Naive thymus-derived CD4-positive, alpha-beta T cell (primary cell): ENCODE data around the gene PSMA7. TPM values are rescaled to one million over a fixed set of nuclear protein-coding genes. Genes with fewer than 3 reads are reported as not detected.

Experiments
- ATAC-seq: fragments of 150-1000 bp; cut with Tn5 transposase; 2 replicates; pipeline ENCODE4 v1.10.0; 2021; ENCODE audit warnings: mild to moderate bottlenecking, moderate library complexity
- CTCF ChIA-PET: fragments of 350-600 bp; sonication (Branson Sonifier 250); formaldehyde crosslinking; loops from one replicate; lab custom pipeline; 2021; ENCODE audit warnings: antibody characterized with exemption; lab: Charles Lee
- POLR2A ChIA-PET: fragments of 350-600 bp; sonication (Branson Sonifier 250); formaldehyde crosslinking; loops from one replicate; lab custom pipeline; 2021; ENCODE audit warnings: antibody characterized with exemption, inconsistent platforms; lab: Charles Lee
- DNase-seq, 9 donors: peaks; one replicate each; pipeline versions ENCODE4 v3.0.0 to v3.0.0-alpha.2; 2020 to 2022; ENCODE audit warnings: mixed read lengths in 1 of 9
- H3K27ac ChIP-seq: one replicate; pipeline ENCODE4 v1.7.0; 2013; ENCODE audit warnings: mild to moderate bottlenecking, low read depth, low read length, moderate library complexity
- H3K27me3 ChIP-seq, 2 donors: one replicate each; pipeline ENCODE4 v1.7.0; 2013; ENCODE audit warnings: low read length in 2 of 2, mild to moderate bottlenecking in 2 of 2, moderate library complexity in 2 of 2; ENCODE audit not compliant: control insufficient read depth in 2 of 2, insufficient read depth in 2 of 2
- H3K36me3 ChIP-seq, 3 experiments: 1 replicate in 2 of 3; 2 replicates in 1 of 3; pipeline ENCODE4 v1.7.0; 2013; ENCODE audit warnings: low read length in 3 of 3, mild to moderate bottlenecking in 3 of 3, moderate library complexity in 1 of 3; ENCODE audit not compliant: insufficient read depth in 3 of 3, control insufficient read depth in 2 of 3
- H3K4me1 ChIP-seq, 2 donors: one replicate each; pipeline ENCODE4 v1.7.0; 2013; ENCODE audit warnings: low read length in 2 of 2, mild to moderate bottlenecking in 2 of 2, moderate library complexity in 1 of 2; ENCODE audit not compliant: control insufficient read depth in 2 of 2, insufficient read depth in 2 of 2
- H3K4me3 ChIP-seq: 2 replicates; pipeline ENCODE4 v1.7.0; 2013; ENCODE audit warnings: mild to moderate bottlenecking, low read length
- H3K9me3 ChIP-seq, 3 experiments: 1 replicate in 2 of 3; 2 replicates in 1 of 3; pipeline ENCODE4 v1.7.0; 2013; ENCODE audit warnings: low read length in 3 of 3; ENCODE audit not compliant: control insufficient read depth in 2 of 3
- H3K27ac Mint-ChIP-seq, 9 donors: one replicate each; pipeline ENCODE4 v1.8.0; 2020 to 2022; ENCODE audit warnings: mixed read lengths in 9 of 9, mild to moderate bottlenecking in 8 of 9, moderate library complexity in 5 of 9, inconsistent platforms in 2 of 9
- H3K27me3 Mint-ChIP-seq, 5 donors: one replicate each; pipeline ENCODE4 v1.8.0; 2021 to 2022; ENCODE audit warnings: mixed read lengths in 5 of 5, mild to moderate bottlenecking in 1 of 5
- H3K36me3 Mint-ChIP-seq, 5 donors: one replicate each; pipeline ENCODE4 v1.8.0; 2020 to 2022; ENCODE audit warnings: mixed read lengths in 5 of 5, mild to moderate bottlenecking in 3 of 5, inconsistent platforms in 1 of 5
- H3K4me1 Mint-ChIP-seq, 7 donors: one replicate each; pipeline ENCODE4 v1.8.0; 2020 to 2022; ENCODE audit warnings: mixed read lengths in 7 of 7, mild to moderate bottlenecking in 3 of 7, inconsistent platforms in 1 of 7
- H3K4me3 Mint-ChIP-seq, 10 donors: one replicate each; pipeline ENCODE4 v1.8.0; 2020 to 2022; ENCODE audit warnings: mild to moderate bottlenecking in 10 of 10, mixed read lengths in 10 of 10, moderate library complexity in 6 of 10, inconsistent platforms in 2 of 10
- H3K9me3 Mint-ChIP-seq, 11 donors: one replicate each; pipeline ENCODE4 v1.8.0; 2020 to 2022; ENCODE audit warnings: mixed read lengths in 11 of 11, mild to moderate bottlenecking in 4 of 11, inconsistent platforms in 1 of 11, moderate library complexity in 1 of 11
- intact Hi-C, 2 donors: fragments of 100-400 bp; cut with micrococcal nuclease; formaldehyde crosslinking; loops; one replicate each; pipeline ENCODE4 v1.15.1; 2023
- polyA plus RNA-seq, 2 donors: library from polyadenylated mRNA; unstranded; fragments of 300-500 nt; fragmentation: Illumina TruSeq; gene quantifications; one replicate each; pipeline ENCODE4 v1.2.3, GENCODE V29; 2021
- total RNA-seq, 6 experiments: library from RNA in 5 of 6; stranded (reverse) in 5 of 6; gene quantifications; 1 replicate in 5 of 6; 2 replicates in 1 of 6; pipeline ENCODE4 v1.2.3 and lab custom pipeline; 2021 to 2026

The PSMA7 gene
- total RNA-seq: 100 to 1,000 TPM; 125 to 301 (median 165) TPM
- 100 to 1,000 TPM; 377 to 406 TPM for polyA plus RNA-seq
- total RNA-seq (lab: John Stamatoyannopoulos, UW): 92.9 reads per million, percentile 83 among the genes with 10 or more reads in this experiment

DNA sequence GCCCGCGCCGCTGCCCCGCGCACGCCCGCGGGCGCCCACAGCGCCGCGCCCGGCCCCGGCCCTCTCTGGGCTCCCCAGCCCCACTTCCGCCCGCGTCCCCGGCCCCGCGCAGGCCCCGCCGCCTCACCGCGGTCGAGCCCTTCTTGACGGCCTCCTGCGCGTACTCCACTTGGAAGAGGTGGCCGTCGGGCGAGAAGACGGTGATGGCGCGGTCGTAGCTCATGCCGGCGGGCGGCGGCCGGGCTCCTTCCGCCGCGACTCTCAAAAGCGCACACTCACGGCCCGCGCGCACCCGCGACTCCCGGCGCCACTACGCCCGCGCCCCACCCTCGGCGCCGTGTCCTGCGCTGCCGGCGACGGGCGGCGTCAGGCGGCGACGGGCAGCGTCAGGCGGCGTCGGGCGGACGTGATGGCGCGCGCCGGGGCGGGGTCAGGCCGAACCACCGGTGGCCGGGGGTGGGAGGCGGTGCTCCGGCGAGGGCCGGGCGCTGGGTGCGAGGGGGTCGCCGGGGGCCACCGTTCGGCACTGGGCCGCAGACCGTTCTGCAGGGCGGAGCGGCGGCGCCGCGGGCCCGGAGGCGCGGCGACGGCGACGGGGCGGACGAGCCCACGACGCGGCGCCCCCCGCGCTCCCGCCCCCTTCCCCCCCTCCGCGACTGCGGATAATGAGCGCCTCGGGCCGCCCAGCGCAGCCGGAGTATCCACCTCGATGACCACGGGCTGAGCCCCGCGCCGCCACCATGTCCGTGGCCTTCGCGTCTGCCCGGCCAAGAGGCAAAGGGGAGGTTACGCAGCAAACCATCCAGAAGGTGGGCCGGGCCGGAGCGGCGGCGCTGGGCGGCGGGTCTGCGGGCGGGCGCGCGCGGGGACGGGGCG is at the start of gene PSMA7, which contains the start of gene SS18L1:
Gene PSMA7 (minus strand): TSS at position 314 of the 876 bp plus-strand sequence. CDS start 91 bp downstream, at position 223.
Gene SS18L1 (plus strand): TSS at position 689 of the 876 bp plus-strand sequence. CDS start 52 bp downstream, at position 741.
- Mint-ChIP-seq H3K4me1 (peaks cover 36 to 64% (median 56%) of the 10 kb centered on the region in 7 donors), H3K4me3 (peak within 1 kb of the TSS; percentile 89 to 98 (median 92)), H3K9me3 (no peaks in the 10 kb centered on the region), H3K36me3 (peaks cover under 1 to 22% (median 11%) of the 10 kb centered on the region in 5 donors), H3K27me3 (no peaks in the 10 kb centered on the region), H3K27ac (peak within 1 kb of the TSS; percentile 80 to 97 (median 93))
- intact Hi-C loops: loop anchor here (1.0 to 5.0 kb wide), 10 partner anchors 13 to 244 kb away; partner anchors contain the start of genes ADRM1 (in 2 of the 2), LSM14B (in 2 of the 2), OSBPL2 (in 2 of the 2) and RPS21 (in 1 of the 2)
- Histone ChIP-seq H3K9me3 (no peaks in the 10 kb centered on the region), H3K27ac (peak within 1 kb of the TSS; percentile 75), H3K4me1 (peaks cover 28 to 36% of the 10 kb centered on the region in 2 donors), H3K4me3 (peak within 1 kb of the TSS; percentile 65), H3K36me3 (peaks cover 21 to 24% (median 21%) of the 10 kb centered on the region in 3 experiments), H3K27me3 (no peaks in the 10 kb centered on the region)
- ATAC-seq: peak; percentile 91
- ChIA-PET CTCF (interaction anchor here (1.4 to 1.7 kb wide), 2 partner anchors 10 to 133 kb away, joined by 3 to 6 read pairs; no protein-coding TSS in a partner anchor), POLR2A (interaction anchor here (0.8 to 5.6 kb wide), 11 partner anchors 9 to 1475 kb away, joined by 3 to 58 read pairs (median 4); partner anchors contain the start of genes ADRM1, LSM14B, OSBPL2 and TAF4)
- peak; percentile 79 to 90 (median 87) for DNase-seq

DNA sequence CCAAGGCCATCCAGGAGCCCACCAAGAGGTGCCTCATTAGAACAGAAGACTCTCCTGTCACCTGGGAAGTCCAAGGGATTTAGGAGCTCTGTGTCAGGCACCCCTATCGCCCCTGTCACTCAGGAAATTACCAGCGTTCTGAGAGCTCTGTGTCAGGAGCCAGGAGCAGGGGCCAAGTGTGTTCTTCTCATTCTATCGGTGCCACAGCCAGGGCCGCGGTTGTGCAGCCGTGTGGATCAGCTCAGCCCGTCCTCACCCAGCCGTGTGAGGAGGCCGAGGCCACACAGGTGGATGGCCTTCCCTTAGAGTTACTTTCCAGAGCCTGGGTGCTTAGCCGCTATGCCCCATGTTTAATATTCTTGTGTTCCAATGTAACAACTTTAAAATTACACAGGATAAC is 49.4 kb upstream of the PSMA7 start:
- no peaks in the 10 kb centered on the region for H3K9me3 Mint-ChIP-seq
- H3K4me1 Mint-ChIP-seq: peaks cover 0 to 14% (median 10%) of the 10 kb centered on the region in 7 donors
- ATAC-seq (no peak), DNase-seq (no peak)
- no peaks in the 10 kb centered on the region for H3K9me3 ChIP-seq
- no peak overlapping the region for H3K27ac ChIP-seq
- no peak overlapping the region for H3K4me3 ChIP-seq
- no peak overlapping the region for H3K4me3 Mint-ChIP-seq
- ChIA-PET CTCF (no interaction called here), POLR2A (no interaction called here)
- H3K27me3 Mint-ChIP-seq: no peaks in the 10 kb centered on the region
- H3K36me3 ChIP-seq: peaks cover 0 to 52% (median 4%) of the 10 kb centered on the region in 3 experiments
- H3K27me3 ChIP-seq: no peaks in the 10 kb centered on the region
- intact Hi-C loops: no loop called here
- no peaks in the 10 kb centered on the region for H3K4me1 ChIP-seq
- peaks cover 4 to 24% (median 10%) of the 10 kb centered on the region in 5 donors for H3K36me3 Mint-ChIP-seq
- no peak overlapping the region for H3K27ac Mint-ChIP-seq

DNA sequence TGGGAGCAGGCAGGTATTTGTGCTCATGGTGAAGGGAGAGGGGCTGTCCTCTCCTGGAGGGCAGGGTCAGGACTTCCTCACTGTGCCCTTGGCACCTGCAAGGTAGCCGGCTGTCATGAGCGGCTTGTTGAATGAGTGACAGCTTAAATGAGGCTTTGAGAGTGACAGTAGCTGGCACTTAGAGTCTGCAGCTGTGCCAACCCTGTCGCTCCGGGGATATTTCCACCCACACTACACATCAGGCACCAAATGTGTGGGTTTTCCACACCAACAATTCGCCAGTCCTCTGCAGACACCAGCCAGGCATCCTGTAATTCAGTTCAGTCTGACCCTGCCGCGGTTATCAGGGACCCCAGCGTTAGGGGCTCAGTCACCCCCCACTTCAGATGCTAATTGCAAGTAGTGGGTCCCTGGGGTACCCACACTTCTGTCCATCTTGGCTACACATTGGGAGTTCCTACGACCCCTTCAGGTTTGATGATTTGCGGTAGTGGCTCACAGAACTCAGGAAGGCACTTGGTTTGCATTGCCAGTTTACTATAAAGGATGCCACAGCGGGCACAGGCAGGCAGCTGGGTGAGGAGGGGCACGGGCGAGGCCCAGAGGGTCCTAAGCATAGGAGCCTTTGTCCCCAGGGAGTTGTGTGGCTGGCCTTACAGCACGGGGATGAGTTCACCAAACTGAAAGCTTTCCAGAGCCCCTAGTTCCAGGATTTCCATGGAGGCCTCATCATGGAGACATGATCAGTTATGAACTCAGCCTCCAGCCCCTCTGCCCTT is 48.8 kb upstream of the PSMA7 start:
- no peaks in the 10 kb centered on the region for H3K9me3 Mint-ChIP-seq
- H3K9me3 ChIP-seq: no peaks in the 10 kb centered on the region
- no peaks in the 10 kb centered on the region for H3K27me3 Mint-ChIP-seq
- H3K36me3 Mint-ChIP-seq: peaks cover 4 to 23% (median 10%) of the 10 kb centered on the region in 5 donors
- H3K27me3 ChIP-seq: no peaks in the 10 kb centered on the region
- peaks cover 2 to 21% (median 14%) of the 10 kb centered on the region in 7 donors for H3K4me1 Mint-ChIP-seq
- POLR2A ChIA-PET: no interaction called here
- no peak overlapping the region for H3K4me3 Mint-ChIP-seq
- no peak overlapping the region for H3K27ac ChIP-seq
- DNase-seq (no peak), ATAC-seq (no peak)
- H3K36me3 ChIP-seq: peaks cover 0 to 48% (median 4%) of the 10 kb centered on the region in 3 experiments
- intact Hi-C loops: no loop called here
- CTCF ChIA-PET: no interaction called here
- no peak overlapping the region for H3K27ac Mint-ChIP-seq
- no peaks in the 10 kb centered on the region for H3K4me1 ChIP-seq
- H3K4me3 ChIP-seq: no peak overlapping the region

DNA sequence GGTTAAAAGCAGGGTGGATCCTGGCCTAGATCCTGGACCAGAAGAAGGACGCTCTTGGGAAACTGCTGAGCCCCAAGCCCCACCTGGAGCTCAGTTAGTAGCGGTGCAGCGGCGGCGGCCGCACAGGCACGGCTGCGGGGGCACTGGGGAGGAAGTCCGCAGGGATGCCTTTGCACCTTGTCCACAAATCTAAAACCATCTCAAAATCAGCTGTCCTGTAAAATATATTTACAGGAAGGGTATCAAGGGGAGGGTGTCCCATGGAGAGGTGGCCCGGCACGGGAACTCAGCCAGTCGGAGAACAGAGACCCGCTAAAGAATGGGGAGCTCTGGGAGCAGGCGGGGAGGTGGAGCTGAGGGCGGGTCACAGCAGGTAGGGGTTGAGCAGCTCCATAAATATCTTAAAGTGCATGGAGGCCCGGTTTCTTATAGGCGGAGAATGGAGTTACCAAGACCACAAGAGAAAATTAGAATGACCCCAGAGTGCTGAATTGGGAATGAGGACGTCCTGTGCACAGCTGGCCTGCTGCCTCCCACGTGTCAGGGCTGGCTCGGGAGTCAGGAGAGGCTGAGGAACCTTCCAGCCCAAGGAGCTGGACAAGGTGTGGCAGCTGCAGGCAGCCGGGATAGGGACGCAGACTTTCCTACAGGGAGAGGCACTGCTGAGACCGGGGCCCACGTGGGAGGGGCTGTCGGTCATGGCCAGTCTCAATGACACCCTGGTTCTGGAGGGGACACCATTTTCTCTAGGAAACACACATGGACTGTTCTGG is 47.6 kb upstream of the PSMA7 start:
- Mint-ChIP-seq H3K4me1 (peaks cover 5 to 29% (median 20%) of the 10 kb centered on the region in 7 donors), H3K27me3 (no peaks in the 10 kb centered on the region), H3K9me3 (no peaks in the 10 kb centered on the region), H3K36me3 (peaks cover 4 to 23% (median 10%) of the 10 kb centered on the region in 5 donors), H3K4me3 (no peak overlapping the region), H3K27ac (no peak overlapping the region)
- no peak overlapping the region for H3K4me3 ChIP-seq
- ChIA-PET POLR2A (no interaction called here), CTCF (no interaction called here)
- H3K9me3 ChIP-seq: no peaks in the 10 kb centered on the region
- ATAC-seq (no peak), DNase-seq (no peak)
- no peaks in the 10 kb centered on the region for H3K27me3 ChIP-seq
- intact Hi-C loops: no loop called here
- peaks cover 0 to 43% (median 4%) of the 10 kb centered on the region in 3 experiments for H3K36me3 ChIP-seq
- no peak overlapping the region for H3K27ac ChIP-seq
- no peaks in the 10 kb centered on the region for H3K4me1 ChIP-seq

DNA sequence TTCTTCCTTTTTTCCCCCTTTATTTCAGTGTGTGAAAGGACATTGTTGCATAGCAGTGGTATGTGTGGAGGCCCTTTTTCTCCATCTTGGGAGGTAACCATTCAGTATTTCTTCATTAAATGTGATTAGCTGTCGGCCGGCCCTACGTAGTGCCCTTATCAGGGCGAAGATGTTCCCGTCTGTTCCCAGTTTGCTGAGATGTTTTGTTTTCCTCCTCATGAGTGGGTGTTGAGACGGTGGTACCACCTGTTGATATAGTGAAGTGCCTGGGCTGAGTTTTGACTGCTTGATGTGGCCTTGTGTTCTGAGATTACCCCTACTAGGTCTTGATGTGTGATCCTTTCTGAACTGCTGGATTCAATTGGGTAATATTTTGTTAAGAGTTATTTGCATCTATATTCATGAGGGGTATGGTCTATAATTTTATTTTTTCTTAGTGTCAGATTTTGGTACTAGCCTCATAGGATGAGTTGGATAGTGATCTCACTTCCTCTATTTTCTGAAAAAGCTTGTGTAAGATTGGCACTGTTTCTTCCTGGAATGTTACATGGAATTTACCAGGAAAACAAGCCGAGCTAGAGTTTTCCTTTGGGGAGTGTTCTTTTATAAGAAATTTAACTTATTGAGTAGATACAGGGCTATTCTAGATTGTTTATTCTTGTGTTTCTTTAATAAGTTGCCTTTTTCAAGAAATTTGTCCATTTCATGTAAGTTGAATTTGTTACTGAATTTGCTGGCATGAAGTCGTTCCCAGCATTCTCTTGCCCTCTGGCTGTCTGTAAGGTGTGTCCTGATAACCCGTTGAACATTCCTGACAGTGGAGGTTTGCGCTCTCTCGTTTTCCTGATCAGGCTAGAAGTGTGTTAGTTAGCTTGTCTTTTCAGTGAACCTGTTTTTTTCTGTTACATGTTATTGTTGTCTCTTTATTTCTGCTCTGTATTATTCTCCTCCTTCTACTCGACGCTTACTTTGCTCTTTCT is 44.0 kb upstream of the PSMA7 start:
- H3K36me3 Mint-ChIP-seq: peaks cover 0 to 11% (median 6%) of the 10 kb centered on the region in 5 donors
- peak overlapping the region in 2 of 10 donors; percentile 17 to 29 for H3K4me3 Mint-ChIP-seq
- no peak overlapping the region for H3K4me3 ChIP-seq
- intact Hi-C loops: no loop called here
- no peak for ATAC-seq
- H3K27me3 Mint-ChIP-seq: no peaks in the 10 kb centered on the region
- H3K27ac ChIP-seq: no peak overlapping the region
- H3K9me3 Mint-ChIP-seq: no peaks in the 10 kb centered on the region
- CTCF ChIA-PET: no interaction called here
- no peaks in the 10 kb centered on the region for H3K27me3 ChIP-seq
- peaks cover 9 to 11% of the 10 kb centered on the region in 2 donors for H3K4me1 ChIP-seq
- no peaks in the 10 kb centered on the region for H3K9me3 ChIP-seq
- POLR2A ChIA-PET: no interaction called here
- H3K36me3 ChIP-seq: peaks cover 0 to 24% (median 4%) of the 10 kb centered on the region in 3 experiments
- no peak for DNase-seq
- peaks cover 11 to 54% (median 44%) of the 10 kb centered on the region in 7 donors for H3K4me1 Mint-ChIP-seq
- H3K27ac Mint-ChIP-seq: peak overlapping the region in 5 of 9 donors; percentile 23 to 74 (median 37)
